ENCODE results near the gene ACTC1. TPM values are rescaled to one million over a fixed set of nuclear protein-coding genes. Genes with fewer than 3 reads are reported as not detected.

Gene ACTC1
- total and polyA plus RNA-seq, 2 donors (not counting 3 experiments of a cell fraction or from before 2014, with no cell fraction given), result 1.0 TPM; not detected in 1

GRCh38 chr15:34755419-34755773 lies 40.0 kb downstream of the ACTC1 start:
- H3K9me1 ChIP-seq (replicated peaks; ENCODE audit: control insufficient read depth, extremely low read depth, insufficient read depth, low read length), result no peaks in the 10 kb centered on the region
- DNase-seq (ENCODE audit: low read depth, low spot score) (no peak), FAIRE-seq (no peak)
- dilution Hi-C loops (cut with MboI; ENCODE audit: extremely low pct_ligation_motif_present, low sequenced_read_pairs), result no loop called here
- H3K4me2 ChIP-seq (ENCODE audit: insufficient read depth, low read length), result no peak overlapping the region
- H3K4me3 ChIP-seq (replicated peaks in 1 of 3; ENCODE audit: insufficient read depth in 1 of 3, low read depth in 1 of 3, low read length in 3 of 3), result no peak overlapping the region
- H3K9ac ChIP-seq (replicated peaks; ENCODE audit: extremely low read depth, insufficient read depth, low read length), result no peak overlapping the region
- no peaks in the 10 kb centered on the region for H3K36me3 ChIP-seq (ENCODE audit: control insufficient read depth in 2 of 2, extremely low read depth in 1 of 2, insufficient read depth in 2 of 2, low read length in 2 of 2)
- H4K20me1 ChIP-seq (replicated peaks; ENCODE audit: control insufficient read depth, extremely low read depth, insufficient read depth, low read length), result no peaks in the 10 kb centered on the region
- H3K9me3 ChIP-seq (replicated peaks; ENCODE audit: control insufficient read depth, insufficient read depth, low read length), result no peaks in the 10 kb centered on the region
- intact Hi-C loops (cut with micrococcal nuclease), result no loop called here
- BruUV-seq (replicated peaks), result no TSS peak
- no peaks in the 10 kb centered on the region for H3K4me1 ChIP-seq (ENCODE audit: control insufficient read depth, extremely low read depth, insufficient read depth, low read length)
- ChIA-PET CTCF (no interaction called here), POLR2A (no interaction called here)
- no peak overlapping the region for H2AFZ ChIP-seq (ENCODE audit: low read depth, low read length)
- no peak overlapping the region for H3K27ac ChIP-seq (ENCODE audit: insufficient read depth, low read depth, low read length)
- no peaks in the 10 kb centered on the region for H3K79me2 ChIP-seq (ENCODE audit: control insufficient read depth, insufficient read depth, low read length)
- H3K27me3 ChIP-seq (ENCODE audit: control insufficient read depth in 2 of 2, insufficient read depth in 2 of 2, low read length in 2 of 2), result peaks cover 30 to 59% of the 10 kb centered on the region in 2 experiments
- TF ChIP-seq MAX (IDR thresholded peaks at IDR 0.05; ENCODE audit: insufficient read depth, insufficient read length) (no peak), FOS (IDR thresholded peaks at IDR 0.05; ENCODE audit: borderline replicate concordance, insufficient read depth, low read length) (no peak), GATA2 (IDR thresholded peaks at IDR 0.05; ENCODE audit: insufficient read depth, insufficient read length, low read depth, low read length) (no peak), POLR2A (IDR thresholded peaks at IDR 0.05; ENCODE audit: low read depth, low read length) (no peak), POLR2AphosphoS5 (IDR thresholded peaks at IDR 0.05; ENCODE audit: insufficient read depth, low read depth, low read length) (no peak), MYC (IDR thresholded peaks at IDR 0.05; ENCODE audit: low read depth, low read length) (no peak), CTCF (IDR thresholded peaks at IDR 0.05; ENCODE audit: extremely low read depth in 1 of 2, insufficient read depth in 1 of 2, low read depth in 1 of 2, low read length in 2 of 2) (no peak), EZH2 (IDR thresholded peaks at IDR 0.05; ENCODE audit: borderline replicate concordance, low read depth, low read length, severe bottlenecking) (no peak), JUN (IDR thresholded peaks at IDR 0.05; ENCODE audit: borderline replicate concordance, insufficient read depth, insufficient read length, low read depth) (no peak)
